HG02763 (cell line): ENCODE results near the gene C2orf72.

Experiments
- ATAC-seq: cut with Tn5 transposase; IDR thresholded peaks from one replicate; pipeline ENCODE4 v1.9.1; 2021; ENCODE audit warnings: mild to moderate bottlenecking, moderate library complexity; ENCODE audit not compliant: unreplicated experiment

Gene C2orf72

GRCh38 chr2:231041061-231041689 is 3.9 kb downstream of the C2orf72 start:
- no peak for ATAC-seq

GRCh38 chr2:231043796-231044195 is 6.5 kb downstream of the C2orf72 start:
- no peak for ATAC-seq

DNA sequence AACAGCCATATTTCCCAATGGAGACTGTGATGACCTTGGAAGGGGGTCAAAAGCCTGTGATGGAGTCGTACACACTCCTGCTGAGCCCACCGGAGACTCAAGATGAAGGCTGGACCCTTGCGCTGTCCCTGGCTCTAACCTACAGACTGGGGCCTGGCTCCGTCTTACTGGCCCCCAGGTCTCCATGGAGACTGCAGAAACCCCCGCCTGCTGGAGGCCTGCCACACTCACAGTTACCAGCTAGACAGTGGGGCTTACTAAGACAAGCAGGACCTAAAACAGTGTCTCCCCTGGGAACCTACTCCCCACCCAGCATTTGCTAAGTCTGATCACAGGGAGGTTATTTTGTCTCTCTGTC is 9.6 kb downstream of the C2orf72 start:
- ATAC-seq: no peak

DNA sequence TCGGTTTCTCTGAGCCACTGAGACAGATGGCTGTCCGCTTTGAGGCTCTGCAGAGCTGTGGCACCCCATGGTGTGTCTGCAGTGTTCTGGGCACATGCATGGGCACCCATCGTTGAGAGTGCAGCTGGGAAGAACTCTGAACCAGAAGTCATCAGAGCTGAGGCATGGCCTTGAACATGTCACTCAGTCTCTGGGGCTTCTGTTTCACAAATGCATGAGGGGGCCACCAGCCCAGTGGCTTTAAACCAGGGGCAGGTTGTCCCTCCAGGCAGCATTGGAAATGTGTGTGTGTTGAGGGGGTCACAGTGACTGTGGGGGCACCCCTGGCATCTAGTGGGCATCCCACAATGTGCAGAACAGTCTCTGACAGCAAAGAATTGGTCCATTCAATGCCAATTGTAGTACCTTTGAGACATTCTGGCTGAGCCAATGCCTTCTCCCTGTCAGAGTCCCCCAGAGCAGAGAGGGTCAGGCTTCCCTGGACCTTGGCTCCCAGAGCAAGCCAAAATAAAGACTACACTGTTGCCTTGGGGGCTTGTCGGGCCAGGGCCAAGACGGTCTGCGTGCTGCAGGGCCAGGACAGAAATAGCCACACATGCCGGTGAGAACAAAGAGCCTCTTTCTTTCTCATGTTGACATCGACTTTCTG is 10.1 kb downstream of the C2orf72 start:
- no peak for ATAC-seq

DNA sequence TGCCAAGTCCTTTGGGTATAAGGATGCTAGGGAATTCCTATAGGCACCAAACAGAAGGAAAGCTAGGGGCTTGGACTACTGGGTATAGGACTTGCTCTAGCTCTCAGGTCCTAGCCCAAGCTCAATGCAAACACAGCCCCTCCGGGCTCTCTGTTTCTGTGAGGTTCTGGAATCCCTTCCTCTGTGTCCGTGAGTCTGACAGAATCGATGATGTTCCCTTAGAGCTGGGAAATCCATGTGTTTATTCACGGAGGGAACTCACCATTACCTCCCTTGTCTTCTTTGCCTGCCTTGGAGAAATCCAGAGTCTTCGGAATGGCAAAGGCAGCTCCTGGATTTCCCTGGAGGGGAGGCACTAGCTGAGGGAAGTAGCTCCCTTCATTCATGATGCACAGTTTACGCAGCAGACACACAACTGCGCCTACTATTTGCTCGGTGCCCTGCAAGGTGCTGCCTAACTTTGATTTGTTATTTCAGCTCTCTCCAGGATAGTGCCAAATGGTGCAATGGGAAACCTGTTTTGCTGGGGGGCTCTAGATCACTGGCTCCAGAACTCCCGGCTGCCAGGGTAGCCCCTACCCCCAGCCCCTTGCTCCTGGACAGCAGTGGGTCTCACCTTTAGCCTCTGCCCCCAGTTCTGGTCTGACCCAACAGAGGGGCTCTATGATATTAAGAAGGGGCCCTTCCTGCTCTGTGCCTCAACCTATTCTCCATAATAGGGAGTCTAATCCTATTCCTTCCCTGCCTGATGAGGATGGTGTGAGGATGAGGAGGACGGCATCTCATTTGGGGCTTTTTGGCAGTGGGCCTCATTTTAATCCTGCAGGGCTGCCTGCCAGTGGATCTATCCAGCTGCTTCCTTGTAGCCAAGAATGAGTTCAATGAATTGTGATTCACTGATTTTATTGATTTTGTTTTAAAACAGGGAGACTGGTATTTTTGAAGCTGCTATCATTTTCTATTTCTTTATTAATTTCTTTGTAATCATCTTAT is 10.9 kb downstream of the C2orf72 start:
- ATAC-seq: no peak

DNA sequence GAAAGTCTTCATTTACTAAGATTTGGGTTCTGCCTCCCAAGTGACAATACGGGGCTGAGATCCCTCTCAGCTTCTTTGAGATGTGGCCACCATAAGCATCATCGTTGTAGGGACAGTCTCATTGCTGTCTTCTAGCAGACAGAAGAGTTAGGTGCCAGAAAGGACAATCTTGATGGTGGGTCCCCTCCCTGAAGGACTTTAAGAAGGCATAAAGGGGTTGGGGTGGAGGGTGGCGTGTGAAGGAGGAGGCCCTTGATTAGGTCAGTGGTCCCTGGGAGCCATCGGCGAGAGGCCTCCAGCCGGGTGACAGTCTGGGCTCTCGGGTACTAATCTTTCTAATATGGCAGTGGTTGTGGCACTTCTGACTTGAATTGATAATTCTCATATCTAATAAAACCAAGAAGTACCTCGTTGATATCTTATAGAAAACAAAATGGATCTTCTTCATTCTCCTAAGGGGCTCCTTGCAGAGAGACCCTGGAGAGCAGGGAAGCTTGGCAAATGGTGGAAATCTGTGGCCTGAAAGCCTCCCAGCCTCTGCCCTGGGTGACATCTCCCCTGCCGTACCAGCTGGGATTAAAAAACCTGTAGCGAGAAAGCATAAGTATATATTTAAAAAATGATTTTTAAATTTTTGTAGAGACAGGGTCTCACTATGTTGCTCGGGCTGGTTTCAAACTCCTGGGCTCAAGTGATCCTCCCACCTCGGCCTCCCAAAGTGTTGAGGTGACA is 12.1 kb downstream of the C2orf72 start:
- ATAC-seq: no peak

DNA sequence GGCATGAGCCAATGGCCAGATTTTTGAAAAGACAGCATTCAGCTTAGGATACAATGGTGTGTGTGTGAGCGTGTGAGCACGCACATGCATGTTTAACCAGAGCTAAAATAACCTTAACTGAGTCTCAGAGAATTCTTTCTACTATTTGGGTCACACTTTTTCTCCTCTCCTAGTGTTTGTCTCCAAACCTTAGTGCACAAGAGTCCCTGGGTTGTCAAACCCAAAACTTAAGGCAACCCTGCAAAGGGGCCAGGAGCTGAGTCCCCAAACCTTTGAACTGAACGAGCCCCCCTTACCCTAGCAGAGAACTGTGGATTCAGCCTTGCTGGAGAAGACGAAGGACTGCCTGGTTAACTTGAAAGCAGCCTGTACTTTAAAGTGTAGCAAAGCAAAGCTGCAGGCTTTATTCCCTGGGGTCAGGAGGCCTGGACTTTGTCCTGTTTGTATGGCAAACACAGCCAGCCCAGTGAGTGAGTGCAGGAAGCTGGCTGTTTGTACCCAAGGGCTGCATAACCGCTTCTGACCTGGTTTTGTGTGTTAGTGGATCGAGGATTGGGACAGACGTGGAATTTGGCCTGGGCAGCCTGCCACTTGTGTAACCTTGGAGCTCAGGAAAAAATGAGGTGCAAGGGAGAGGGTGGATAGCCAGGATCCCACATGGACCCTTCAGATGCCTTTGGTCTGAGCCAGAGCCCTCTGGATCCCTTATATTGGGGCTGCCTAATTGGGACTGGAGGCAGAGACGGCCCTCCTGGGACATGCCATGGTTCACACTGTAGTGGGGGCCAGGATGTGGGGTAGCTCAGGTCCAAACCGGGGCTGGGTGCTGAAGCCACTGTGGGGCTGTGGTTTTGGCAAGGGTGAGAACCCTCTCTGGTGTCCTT is 12.9 kb downstream of the C2orf72 start:
- ATAC-seq: no peak

DNA sequence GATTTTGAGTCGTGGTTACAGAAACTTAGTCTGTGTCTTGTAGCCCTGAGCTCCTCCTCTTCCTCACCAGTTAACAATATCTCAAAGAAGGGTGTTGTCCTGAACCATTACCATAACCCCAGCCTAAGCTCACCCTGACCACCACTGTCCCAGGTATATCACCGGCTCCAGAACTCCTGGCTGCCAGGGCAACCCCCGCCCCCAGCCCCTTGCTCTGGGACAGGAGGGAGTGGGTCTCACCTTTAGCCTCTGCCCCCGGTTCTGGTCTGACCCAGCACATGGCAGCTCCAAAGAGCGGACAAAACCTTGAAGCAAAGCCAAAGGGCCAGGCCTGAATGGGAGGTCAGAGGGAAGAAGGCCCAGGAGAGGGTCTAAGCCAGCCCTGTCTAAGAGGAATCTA is 13.8 kb downstream of the C2orf72 start:
- ATAC-seq: no peak

GRCh38 chr2:231052494-231053451 is 15.4 kb downstream of the C2orf72 start:
- peak; percentile 51 for ATAC-seq

DNA sequence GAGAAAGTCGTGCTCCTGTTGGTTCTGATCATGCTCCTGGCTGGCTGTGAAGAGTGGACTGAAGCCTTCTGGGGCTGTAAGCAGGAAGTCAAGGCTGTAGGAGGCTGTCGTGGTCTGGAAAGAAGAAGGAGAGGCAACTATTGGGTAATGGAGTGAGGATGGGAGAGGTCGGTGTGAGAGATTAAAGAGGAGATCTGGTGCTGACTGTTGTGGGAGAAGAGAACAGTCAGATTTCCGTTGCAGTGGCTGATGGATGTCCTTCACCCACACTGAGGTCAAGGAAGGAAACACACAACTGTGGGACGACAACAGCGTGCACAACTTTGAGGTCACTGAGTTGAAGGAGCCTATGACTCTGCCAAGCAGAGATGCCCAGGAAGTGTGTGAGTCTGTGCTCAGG is 16.5 kb downstream of the C2orf72 start:
- ATAC-seq: no peak

DNA sequence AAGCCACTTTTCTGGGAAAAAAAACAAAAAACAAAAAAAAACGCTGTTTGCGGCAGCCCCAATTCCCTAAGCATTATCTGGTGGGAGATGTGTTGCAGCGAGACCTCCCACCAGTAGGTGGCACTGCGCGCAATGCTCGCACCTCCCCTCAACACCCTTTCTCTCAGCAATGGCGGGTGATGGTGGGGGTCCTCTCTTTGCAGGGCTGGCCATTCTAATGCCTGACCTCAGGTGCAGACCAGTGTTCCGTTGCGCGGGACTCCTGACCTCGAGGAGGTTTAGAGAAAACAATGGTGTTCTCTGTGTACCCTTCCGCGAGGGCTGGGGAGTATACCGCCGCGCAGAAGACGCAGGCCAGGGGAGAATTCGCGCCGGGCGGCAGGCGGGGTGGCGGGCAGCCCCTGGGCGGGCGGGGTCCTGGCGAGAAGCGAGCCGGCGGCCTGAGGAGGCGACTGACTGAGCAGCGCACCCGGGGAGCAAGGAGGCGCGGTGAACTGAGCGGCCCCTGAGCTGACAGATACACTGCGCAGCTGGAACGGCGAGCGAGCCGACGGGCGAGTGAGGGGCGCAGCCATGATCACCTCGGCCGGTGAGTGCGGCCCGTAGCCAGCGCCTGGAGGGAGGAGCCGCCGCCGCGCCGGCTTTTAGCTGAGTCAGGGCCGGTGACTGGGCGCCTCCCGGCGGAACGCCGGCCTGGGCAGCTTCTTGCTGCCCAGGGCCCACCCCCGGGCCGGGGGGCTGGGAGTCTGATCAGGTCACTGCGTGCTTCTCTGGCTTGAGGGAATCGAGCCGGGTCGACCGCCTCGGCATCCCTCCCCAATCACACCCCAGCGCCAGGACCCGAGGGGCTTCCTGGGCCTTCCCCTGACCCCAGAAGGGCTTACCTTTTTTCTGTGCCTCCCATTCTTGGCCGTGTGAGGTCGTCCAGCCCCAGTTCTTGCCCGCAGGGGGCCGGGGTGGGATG is 19.4 kb downstream of the C2orf72 start, which contains the start of gene PSMD1:
Gene PSMD1, plus strand, starts transcription at position 415 of the 964 bp plus-strand sequence. Its CDS starts 159 bp downstream, at position 574.
- ATAC-seq: peak; percentile 74

DNA sequence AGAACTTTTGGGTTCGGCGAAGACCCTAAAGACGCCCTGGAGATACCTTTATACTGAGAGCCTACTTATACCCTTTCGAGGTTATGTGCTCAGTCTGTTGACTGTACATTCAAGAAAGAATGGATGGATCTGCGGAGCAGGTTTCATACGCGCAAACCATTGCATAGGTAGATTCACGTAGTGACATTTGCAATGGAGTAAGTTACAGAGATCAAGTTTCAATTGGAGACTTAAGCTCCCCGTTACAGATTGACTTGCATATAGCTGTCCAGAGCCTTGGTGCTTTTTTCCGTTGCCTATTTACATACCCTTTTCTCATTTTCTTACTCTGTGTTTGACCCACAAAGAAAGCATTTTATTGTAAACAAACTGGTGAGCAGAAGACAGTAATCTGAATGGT is 20.3 kb downstream of the C2orf72 start:
- ATAC-seq: no peak

GRCh38 chr2:231058761-231059550 is 21.6 kb downstream of the C2orf72 start:
- no peak for ATAC-seq

DNA sequence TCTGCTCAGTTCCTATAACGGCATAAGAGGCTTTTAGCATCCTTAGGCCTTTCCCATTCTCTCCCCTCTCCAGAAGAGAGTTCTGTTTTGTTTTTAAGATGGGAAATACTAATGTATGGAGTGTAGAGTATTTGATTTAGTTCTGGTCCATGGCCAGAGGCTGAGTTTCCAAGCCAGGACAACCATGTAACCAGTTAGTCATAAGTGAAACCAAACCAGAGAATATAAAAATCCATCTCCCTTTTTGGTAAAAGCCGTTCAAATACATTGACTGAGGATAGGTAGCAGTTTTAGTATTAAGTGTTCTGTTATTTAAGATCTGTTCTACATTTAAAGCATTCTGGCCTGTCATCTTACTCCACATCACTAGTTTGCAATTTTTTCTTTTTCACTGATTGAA is 22.4 kb downstream of the C2orf72 start:
- ATAC-seq: no peak

DNA sequence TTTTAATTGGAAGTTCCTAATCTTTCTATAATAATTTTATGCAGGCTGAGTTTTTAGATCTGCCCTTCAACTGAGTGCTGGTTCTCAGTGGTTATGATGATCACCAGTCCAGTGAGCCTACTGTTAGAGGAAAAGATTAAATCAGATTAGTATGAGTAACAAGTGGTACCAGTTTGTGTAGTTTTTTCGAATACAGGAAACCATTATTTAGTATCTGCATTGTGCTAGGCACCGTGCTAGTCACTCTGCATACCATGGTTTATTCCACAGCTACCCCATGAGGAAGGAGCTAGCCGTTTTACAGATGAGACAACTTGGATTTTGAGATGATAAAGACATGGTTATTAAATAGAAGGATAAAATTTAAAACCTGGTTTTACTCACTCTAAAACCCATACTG is 25.5 kb downstream of the C2orf72 start:
- ATAC-seq: no peak

DNA sequence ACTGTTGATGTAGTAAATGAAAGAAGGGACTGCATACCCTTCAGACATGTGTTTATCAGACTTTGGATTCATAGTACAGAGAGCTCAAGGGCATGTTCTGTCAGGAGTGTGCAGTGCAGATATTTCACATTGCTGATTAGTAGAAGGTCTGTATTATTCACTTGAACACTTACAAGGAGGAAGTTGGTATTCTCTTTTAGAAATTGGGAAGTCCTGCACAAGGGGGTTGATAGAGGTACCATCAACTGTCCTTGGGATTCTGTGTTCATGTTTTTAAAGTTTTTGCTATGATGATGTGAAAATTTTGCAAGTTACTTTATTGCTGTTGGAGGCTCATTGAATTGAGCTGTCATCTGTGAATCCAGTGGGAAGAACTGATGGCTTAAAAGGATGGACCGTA is 26.0 kb downstream of the C2orf72 start:
- ATAC-seq: no peak

DNA sequence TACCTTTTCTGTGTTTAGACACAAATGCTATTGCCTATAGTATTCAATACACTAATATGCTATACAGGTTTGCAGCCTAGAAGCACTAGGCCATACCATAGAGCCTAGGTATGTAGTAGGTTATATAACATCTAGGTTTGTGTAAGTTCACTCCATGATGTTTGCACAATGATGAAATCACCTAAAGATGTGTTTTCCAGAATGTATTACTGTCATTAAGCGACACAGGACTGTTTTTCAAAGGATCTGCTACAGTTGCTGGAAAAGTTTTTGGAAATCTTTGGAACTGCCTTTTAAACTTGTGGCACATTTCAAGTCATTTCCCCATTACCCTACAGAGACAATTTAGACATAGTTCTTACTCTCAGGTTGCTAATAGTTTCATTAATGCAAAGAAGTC is 28.6 kb downstream of the C2orf72 start:
- no peak for ATAC-seq
